Adipose tissue (tissue), 3 donors: ENCODE measurements around the gene CACNA1C. TPM values are rescaled to one million over a fixed set of nuclear protein-coding genes. Genes with fewer than 3 reads are reported as not detected.

Source experiments
- H3K27ac ChIP-seq: one replicate; pipeline ENCODE4 v1.5.1; 2013; ENCODE audit warnings: low read depth, low read length
- WGBS, 3 donors: extraction: QIAGEN DNeasy Blood & Tissue Kit; methylation state at CpG; one replicate each; pipeline ENCODE4 v1.1.7; 2013; 5-methylcytosine and 5-hydroxymethylcytosine counted together
- polyA plus RNA-seq, 3 donors: library from polyadenylated mRNA; stranded (reverse); fragments of 200-250 nt; gene quantifications; one replicate each; pipeline ENCODE4 v1.2.3, GENCODE V29; 2013
- donor health status: healthy with polysubstance abuse.
- donor health status: Bipolar disorder and iron deficiency.
- donor health status: healthy.

CACNA1C gene
- polyA plus RNA-seq, 3 donors, result 0.72 to 8.1 (median 1.4) TPM

DNA sequence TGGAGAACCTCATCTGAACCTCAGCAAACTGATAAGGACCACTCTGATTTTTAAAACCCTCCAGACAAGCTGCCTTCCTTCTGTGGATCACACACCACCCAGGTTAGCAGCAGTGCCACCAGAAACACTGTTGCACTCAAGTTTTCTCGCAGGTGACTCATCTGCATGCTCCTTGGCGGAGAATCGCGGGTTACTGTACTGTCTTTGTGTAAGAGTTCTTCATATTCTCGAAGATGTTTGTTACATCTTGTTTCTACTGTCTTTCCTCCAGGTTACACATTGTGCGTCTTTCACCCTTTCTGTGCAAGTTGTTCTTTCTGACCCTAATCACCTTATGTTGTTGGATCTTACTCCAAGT is 331.2 kb downstream of the CACNA1C start:
- WGBS, 3 donors, result 86 to 93% (median 89%) methylated on average over 6 of the region's 6 CpGs
- H3K27ac ChIP-seq, result no peak overlapping the region

DNA sequence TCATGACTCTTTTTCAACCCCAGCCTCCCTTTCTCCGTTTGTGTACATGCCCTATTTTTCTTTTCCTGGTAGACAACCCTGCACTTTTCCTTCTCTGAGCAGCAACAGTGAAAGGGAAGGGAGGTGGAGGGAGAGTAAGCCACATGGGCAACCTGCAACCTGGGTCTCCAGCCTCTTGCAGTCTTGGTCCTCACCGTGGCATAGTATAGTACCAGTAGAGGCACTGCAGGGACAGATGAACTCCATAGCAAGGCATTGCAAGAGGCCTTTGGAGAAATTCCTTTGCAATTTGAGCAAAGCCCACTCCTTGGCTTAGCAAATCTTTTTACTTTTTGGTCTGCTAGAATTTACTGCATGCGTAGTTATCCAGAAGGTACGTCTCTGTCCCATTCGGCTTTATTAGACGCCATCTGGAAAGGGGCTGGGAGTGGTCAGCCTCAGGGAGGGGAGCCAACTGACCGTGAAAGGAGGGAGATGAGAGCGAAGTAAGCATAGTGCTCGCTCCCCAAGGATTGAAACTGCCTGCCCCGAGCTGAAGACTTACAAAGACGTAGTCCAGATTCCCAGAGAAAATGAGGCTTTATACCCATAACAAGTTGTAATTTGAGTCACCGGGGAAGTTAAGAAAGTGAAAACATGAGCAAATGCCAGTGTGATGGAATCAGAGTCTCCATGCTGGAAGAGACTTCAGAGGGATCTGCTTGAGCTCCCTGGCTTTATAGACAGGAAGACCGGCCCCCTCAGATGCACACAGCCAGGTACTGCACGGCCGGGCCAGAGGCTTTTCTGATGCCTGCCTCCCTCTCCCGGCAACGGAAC is 332.0 kb downstream of the CACNA1C start:
- no peak overlapping the region for H3K27ac ChIP-seq
- WGBS, 3 donors, result 61 to 71% (median 64%) methylated on average over 17 of the region's 17 CpGs

DNA sequence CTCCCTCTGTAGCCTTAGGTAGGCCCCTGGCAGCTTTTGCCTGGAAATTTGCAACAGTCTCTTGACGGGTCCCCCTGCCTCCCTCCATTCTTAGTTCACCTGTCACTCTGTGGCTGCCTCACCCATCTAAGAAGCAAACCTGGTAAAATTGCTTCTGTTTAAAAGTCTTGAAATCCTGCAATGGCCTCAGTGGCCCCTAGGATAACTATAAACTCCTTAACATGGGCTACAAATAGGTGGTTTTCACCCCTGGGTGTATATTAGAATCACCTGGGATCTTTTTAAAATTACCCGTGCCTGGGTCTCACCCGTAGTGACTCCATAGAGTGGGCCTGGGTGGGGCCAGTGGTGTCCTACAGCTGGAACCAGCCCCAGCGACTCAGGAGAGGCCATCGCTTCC is 332.7 kb downstream of the CACNA1C start:
- H3K27ac ChIP-seq, result no peak overlapping the region

DNA sequence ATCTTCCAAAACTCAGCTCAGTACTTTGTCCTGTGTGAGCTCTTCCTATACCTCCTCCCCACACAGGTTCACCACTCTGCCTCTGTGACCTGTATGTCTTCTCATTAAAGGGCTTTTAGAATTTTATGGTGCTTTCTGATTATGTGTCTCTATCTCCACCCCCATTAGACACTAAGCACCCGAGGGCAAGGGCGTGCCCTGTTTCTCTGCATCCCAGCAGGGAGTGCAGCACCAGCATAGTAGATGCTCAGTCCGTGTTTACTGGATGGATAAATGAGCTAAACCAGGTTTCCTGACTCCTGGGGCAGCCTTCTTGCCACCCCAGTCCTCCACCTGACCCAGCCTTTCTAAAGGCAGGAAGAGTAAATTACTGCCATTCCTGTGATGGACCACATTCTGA is 333.8 kb downstream of the CACNA1C start:
- no peak overlapping the region for H3K27ac ChIP-seq
- 65 to 86% (median 82%) methylated on average over 3 of the region's 3 CpGs for WGBS, 3 donors

More for the DNA sequence above, 332.7 kb downstream of the CACNA1C start:
- 76 to 88% (median 87%) methylated on average over 5 of the region's 5 CpGs for WGBS, 3 donors

DNA sequence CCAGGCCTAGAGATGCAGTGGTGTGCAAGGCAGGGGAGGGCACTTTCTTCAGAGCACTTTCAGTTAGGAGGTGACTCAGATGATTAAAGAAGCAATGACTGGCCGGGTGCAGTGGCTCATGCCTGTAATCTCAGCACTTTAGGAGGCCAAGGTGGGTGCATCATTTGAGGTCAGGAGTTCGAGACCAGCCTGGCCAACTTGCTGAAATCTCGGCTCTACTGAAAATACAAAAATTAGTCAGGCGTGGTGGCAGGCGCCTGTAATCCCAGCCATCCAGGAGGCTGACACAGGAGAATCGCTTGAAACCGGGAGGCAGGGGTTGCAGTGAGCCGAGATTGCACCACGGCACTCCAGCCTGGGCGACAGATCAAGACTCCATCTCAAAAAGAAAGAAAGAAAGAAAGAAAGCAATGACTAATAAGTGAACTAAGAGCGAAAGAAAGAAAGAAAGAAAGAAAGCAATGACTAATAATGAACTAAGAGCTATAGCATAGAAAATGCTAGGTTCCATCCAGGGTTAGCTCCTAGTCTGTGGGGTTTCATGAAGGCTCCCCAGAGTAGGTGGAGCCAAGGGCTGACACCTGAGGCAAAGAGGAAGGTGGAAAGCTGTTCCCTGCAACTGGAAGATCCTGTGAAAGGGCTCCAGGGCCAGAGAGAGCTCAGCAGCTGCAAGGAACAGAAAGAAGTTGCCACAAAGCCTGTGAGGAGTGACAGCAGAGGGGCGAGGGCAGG is 334.5 kb downstream of the CACNA1C start:
- H3K27ac ChIP-seq, result no peak overlapping the region
- WGBS, 3 donors, result 78 to 95% (median 89%) methylated on average over 12 of the region's 12 CpGs

DNA sequence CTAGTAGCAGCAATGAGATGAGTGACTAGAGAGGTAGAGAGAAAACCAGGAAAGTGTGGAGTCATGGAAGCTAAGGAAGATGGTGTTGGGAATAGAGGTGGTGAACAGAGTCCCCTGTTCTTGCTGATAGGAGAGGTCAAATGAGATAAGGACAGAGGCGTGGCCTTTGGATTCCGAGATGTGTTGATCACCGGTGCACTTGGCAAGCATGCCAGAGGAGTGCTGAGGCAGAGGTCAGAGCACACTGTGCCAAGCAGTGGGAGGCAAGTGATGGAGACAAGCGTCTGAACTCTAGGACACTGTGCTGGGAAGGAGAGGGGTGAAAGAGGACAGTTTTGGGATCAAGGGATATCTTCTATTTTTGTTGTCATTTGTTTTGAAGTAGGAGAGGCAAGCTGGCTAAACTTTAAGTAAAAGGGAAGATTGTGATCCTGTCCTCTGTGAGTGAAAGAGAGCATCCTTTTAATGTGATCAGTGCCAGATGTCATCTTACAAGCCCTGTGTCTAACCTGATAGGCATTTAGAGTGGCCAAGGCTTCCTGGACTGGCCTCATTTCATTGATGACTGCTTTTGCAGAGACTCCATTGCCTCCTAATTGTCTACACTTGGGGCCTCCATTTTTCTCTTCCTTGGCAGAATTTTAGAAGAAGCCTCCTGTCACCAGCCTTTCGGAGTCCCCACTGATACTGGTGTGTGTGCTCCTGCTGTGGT is 336.4 kb downstream of the CACNA1C start:
- WGBS, 3 donors, result 61 to 81% (median 69%) methylated on average over 5 of the region's 5 CpGs
- no peak overlapping the region for H3K27ac ChIP-seq

DNA sequence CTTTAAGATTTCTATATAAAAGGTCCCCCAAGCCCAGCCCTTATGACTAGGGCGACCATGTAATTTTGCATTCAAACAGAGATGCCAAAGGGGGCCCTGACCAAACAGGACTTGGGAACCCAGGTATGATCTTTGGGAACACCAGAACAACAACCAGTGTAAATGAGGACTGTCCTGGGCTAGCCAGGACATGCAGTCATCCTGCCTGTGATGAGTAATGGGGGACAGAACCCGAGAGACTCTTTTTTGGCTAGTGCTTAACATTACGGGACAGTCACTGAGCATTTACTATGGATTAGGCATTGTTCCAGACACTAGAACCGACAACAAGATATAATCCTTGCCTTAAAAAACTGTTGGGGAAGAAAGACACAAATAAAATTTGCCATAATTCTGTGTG is 337.3 kb downstream of the CACNA1C start:
- no peak overlapping the region for H3K27ac ChIP-seq
- WGBS, 3 donors, result 47 to 72% (median 54%) methylated on average over 4 of the region's 4 CpGs

DNA sequence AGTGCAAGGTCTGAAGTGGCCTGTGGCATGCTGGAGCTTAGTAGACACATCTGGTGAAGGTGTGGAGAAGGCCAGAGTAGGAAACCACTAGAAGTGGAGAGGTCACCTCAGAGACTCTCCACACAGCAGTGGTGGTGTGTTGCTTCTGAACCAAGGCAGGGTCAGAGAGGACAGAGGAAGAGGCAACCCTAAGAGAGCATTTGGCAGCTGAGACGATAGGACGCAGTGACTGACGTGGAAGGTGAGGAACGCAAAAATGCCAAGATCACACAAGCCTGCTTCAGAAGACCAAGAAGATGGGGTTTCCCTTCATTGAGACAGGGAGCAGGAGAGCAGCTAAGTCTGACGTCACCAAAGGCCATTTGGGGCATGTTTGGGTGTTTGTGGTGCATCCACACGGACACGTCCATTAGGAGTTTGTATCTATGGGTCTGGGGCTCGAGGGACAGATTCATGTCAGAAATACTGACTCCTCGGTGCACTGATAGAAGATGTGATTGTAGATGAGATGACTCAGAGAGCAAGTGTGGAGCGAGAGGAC is 338.1 kb downstream of the CACNA1C start:
- no peak overlapping the region for H3K27ac ChIP-seq

DNA sequence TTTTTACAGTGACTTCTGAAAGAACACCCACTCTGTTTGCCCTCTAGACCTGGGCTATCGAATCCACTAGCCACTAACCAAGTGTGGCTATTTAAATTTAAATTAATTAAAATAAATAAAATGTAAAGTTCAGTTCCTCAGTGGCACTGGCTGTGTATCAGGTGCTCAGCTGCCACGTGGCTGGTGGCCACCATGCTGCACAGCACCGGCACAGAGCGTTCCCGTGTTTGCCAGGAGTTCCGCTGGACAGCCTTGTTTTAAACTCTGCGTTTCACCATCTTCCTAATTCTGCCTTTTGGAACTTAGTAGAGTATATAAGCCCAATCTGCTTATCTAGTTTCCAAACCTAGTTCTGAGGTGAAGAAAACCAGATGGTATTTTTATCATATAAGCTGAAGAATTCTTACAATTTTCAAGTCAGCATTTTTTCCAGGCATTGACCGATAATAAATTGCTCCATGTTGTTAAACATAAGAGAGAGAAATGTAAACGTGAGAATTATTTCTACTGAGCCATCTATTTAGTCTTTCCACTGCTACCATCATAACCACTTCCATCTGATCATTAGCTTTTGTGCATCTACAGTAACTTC is 339.0 kb downstream of the CACNA1C start:
- WGBS, 3 donors, result 78 to 91% (median 86%) methylated on average over 9 of the region's 9 CpGs
- H3K27ac ChIP-seq, result no peak overlapping the region

More for the DNA sequence above, 338.1 kb downstream of the CACNA1C start:
- 86 to 91% (median 90%) methylated on average over 10 of the region's 10 CpGs for WGBS, 3 donors

DNA sequence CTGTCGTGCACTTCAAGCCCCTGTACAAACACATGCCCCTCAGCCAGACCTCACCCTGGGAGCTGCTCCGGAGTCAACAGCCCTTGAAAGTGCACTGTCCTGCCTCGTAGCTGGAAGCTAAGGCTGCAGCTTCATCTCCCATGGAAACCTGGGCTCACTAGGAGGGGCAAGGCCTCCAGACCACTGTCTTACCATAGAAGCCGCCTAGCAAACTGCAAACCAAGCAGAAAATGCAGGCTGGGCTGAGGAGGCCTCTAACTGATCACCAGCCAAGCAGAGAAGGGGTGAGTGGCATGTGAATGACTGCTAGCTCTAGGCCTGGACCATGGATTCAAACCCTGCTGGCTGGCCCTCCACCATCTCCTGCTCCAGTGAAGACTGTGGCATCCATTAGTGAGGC is 340.2 kb downstream of the CACNA1C start:
- 73 to 95% (median 90%) methylated on average over 4 of the region's 4 CpGs for WGBS, 3 donors
- no peak overlapping the region for H3K27ac ChIP-seq

DNA sequence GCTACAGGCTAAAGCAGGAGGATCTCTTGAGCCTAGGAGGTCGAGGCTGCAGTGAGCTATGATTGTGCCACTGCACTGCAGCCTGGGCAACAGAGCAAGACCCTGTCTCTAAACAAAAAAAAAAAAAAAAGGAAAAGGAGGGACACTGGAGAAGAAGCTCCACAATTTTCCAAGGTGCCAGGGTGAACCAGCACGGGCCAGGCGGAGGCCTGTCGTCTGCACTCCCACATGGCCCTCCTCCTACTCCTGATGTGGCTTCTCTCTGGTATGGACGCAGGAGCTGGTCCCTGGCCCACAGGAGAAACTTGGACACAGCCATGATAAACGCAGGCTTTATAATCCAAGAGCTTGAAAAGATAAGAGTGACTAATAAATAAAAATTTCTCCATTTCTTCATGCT is 341.2 kb downstream of the CACNA1C start:
- WGBS, 3 donors, result 82 to 92% (median 90%) methylated on average over 6 of the region's 6 CpGs
- no peak overlapping the region for H3K27ac ChIP-seq

DNA sequence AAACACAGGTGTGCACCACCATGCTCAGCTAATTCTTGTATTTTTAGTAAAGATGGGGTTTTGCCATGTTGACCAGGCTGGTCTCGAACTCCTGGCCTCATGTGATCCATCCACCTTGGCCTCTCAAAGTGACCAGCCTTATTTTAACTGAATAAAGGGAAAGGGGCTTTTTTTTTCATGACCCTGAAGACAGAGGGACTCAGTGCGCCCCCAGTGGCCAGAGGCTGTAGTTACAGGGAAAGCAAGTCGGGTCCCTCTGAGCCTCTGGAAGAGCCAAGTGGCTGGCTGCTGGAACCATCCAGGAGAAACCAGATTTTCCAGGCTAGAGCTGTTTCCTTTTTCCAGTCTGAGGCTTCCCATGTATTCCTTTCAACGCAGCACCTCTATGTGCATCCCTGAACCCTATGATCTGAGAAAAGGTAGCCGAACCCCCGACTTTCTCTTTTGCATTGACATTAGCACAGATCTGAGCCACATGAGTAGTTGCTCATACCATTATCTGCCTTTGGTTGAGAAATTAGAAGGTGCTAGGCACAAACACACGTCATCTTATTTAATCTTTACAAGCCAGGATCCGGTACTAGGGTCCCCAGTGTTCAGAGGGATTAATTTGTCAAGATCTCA is 342.7 kb downstream of the CACNA1C start:
- WGBS, 3 donors, result 53 to 72% (median 70%) methylated on average over 8 of the region's 8 CpGs
- H3K27ac ChIP-seq, result no peak overlapping the region

DNA sequence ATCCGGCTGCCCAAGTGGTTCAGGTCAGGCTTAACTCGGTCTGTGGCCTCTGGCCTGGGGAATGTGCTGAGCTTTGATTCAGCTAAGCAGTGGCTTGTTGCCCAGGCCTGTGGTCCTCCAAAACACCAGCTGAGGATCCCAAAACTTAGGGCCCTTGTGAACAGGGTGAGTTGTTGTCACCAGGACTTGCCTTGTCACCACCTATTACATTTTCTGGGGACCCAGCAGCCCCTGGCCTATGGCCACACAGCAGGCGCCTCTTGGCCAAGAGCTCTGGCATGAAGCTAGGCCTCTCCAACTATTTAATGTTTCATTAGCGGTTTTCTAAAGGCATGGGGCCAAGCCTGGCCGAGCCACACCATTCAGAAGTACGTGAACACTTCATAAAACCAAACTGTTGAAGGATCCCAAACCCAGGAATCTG is 343.7 kb downstream of the CACNA1C start:
- H3K27ac ChIP-seq, result no peak overlapping the region
- 59 to 78% (median 65%) methylated on average over 6 of the region's 6 CpGs for WGBS, 3 donors

DNA sequence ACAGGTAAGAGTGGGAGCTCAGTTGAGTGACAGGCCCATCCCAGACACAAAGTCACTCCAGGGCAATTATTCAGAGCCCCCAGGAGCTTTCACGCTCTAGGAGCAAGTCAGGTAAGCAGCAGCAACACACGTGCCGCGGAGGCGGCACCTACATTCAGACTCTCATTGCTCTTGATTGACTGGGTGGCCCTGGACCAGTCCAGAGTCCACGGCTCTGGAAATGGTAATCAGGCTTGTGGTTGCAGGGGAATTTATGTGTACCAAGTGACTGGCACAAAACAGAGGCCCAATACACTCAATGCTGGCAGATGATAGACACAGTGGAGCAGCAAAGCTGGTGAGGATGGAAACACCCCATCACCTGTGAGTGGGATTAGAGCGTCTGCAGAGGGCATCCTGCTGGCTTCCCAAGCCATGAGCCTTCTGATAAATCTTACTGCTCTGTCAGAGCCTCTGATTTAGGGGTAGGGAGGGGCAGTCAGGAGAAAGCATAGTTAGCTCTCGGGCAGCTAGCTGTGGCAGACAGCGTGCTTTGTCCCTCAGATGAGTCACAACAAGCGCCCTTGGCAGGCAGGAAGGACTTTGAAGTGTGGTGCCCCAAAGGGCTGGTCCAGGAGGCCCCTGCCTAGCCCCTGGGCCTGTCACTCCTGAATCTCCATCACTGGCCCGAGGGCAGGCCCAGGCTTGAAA is 344.7 kb downstream of the CACNA1C start:
- H3K27ac ChIP-seq, result no peak overlapping the region
- 91 to 96% (median 96%) methylated on average over 11 of the region's 11 CpGs for WGBS, 3 donors

DNA sequence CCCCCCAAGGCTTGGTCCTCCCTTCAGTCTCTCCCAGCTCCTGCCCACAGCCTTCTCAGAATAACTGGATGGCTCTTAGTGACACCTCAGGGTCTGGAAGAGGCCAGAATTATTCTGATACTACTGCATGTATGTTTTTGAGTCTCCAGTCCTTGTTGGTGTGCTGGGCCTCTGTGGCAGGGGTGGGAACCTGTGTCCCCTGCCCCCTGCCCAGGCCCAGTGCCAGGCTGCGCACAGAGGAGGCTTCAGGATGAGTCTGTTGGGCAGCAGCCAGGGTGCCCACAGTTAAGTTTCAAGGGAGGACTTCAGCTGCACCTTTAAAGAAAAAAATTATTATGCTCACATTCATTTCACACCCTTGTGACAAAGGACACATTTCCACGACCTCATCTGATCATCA is 348.3 kb downstream of the CACNA1C start:
- 55 to 88% (median 87%) methylated on average over 2 of the region's 2 CpGs for WGBS, 3 donors
- H3K27ac ChIP-seq, result no peak overlapping the region

DNA sequence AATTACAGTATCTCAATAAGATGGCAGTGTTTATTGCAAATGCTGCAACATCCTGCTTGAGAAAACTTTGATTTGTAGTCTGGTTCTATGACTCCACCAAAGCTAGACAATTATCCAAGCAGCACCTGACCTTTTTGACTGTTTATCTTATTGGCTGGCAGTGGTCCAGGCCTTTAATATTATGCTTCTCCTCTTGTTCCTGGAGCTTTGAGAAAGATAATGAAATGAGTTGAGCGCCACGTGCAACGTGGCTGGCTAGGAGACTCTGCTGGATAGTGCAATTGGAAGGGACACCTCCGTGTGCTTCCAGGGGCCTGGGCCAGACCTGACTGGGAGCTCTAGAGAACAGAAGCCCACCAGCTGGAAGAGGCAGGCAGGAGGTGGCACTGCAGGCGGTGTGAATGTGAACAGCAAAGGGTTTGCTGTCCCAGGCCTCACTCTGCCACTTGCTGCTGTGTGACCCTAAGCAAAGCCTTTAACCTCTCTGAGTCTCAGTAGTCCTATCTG is 349.3 kb downstream of the CACNA1C start:
- WGBS, 3 donors, result 69 to 81% (median 76%) methylated on average over 5 of the region's 5 CpGs
- H3K27ac ChIP-seq, result no peak overlapping the region

DNA sequence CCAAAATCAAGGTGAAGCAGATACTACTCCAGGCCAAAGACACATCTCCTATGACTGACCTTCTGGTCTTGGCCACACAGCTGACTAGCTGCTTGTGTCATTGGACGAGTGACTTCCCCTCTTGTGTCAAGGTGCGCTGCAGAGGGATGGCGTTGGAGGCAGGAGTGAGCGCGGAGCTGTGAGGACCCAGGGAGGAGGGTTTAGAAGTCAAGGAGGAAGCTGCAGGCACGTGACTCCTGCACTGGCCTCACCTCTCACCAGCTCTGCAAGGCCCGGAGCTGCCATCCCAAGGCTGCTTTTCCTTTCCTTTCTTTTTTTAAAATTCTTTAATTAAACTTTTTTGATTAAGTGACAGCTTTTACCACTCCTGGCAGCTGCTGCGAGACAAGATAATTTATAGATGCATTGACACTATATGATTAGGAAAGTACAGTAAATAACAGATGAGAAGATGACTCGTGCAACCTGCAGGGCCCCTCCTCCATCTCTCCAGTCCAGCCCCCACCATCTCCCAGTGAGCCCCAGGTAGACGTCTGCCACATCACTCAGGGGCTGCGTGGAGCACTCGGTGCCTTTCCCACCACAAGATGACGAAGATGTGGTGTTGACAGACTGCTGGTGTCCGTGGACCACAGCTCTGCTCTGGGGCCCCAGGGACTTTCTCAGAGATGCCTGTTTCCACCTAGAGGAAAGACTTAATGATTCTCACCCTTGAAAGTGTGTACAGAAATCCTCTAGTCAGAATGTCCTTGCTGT is 350.6 kb downstream of the CACNA1C start:
- H3K27ac ChIP-seq, result no peak overlapping the region
- WGBS, 3 donors, result 63 to 79% (median 75%) methylated on average over 14 of the region's 14 CpGs
